ENCODE data around the gene SLC9C2. TPM values are rescaled to one million over a fixed set of nuclear protein-coding genes. Genes with fewer than 3 reads are reported as not detected.

SLC9C2 gene
- total RNA-seq, 4 donors from 2014 or later = not detected

DNA sequence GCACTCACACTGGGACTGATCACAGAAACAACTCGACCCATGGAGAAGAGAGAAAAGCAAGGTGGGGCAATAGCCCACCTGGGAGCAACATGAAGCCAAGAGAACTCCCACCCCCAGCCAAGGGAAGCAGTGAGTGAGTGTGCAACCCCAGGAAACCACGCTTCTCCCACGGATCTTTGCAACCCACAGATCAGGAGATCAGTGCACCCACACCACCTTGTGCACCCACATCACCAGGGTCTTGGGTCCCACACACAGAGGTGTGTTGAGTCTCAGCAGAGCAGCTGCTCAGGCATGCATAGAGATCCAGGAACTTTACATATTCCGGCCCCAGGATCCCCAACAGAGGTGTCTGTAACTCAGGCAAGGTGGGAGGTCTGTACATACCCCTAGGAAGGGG is 143.0 kb downstream of the SLC9C2 start:
- Histone ChIP-seq H3K4me3 (no peak overlapping the region), H3K4me1 (peaks cover 0 to 3% of the 10 kb centered on the region in 2 donors), H3K27ac (no peak overlapping the region), H3K36me3 (peaks cover 2 to 10% of the 10 kb centered on the region in 2 donors), H3K27me3 (no peaks in the 10 kb centered on the region), H3K9me3 (no peaks in the 10 kb centered on the region)
- intact Hi-C loops (cut with DNase I; ENCODE audit: low total_unique reads) (no loop called here), in situ Hi-C loops (cut with MboI; ENCODE audit: low sequenced_read_pairs in 4 of 4) (no loop called here)
- DNase-seq = no peak
- no peak for ATAC-seq
- TF ChIP-seq, protein P1, sequence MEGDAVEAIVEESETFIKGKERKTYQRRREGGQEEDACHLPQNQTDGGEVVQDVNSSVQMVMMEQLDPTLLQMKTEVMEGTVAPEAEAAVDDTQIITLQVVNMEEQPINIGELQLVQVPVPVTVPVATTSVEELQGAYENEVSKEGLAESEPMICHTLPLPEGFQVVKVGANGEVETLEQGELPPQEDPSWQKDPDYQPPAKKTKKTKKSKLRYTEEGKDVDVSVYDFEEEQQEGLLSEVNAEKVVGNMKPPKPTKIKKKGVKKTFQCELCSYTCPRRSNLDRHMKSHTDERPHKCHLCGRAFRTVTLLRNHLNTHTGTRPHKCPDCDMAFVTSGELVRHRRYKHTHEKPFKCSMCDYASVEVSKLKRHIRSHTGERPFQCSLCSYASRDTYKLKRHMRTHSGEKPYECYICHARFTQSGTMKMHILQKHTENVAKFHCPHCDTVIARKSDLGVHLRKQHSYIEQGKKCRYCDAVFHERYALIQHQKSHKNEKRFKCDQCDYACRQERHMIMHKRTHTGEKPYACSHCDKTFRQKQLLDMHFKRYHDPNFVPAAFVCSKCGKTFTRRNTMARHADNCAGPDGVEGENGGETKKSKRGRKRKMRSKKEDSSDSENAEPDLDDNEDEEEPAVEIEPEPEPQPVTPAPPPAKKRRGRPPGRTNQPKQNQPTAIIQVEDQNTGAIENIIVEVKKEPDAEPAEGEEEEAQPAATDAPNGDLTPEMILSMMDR (IDR thresholded peaks at IDR 0.05 in 4 of 5, conservative IDR thresholded peaks at IDR 0.05 in 1 of 5) = no peak
- TF ChIP-seq POLR2A (IDR thresholded peaks at IDR 0.05) = no peak

DNA sequence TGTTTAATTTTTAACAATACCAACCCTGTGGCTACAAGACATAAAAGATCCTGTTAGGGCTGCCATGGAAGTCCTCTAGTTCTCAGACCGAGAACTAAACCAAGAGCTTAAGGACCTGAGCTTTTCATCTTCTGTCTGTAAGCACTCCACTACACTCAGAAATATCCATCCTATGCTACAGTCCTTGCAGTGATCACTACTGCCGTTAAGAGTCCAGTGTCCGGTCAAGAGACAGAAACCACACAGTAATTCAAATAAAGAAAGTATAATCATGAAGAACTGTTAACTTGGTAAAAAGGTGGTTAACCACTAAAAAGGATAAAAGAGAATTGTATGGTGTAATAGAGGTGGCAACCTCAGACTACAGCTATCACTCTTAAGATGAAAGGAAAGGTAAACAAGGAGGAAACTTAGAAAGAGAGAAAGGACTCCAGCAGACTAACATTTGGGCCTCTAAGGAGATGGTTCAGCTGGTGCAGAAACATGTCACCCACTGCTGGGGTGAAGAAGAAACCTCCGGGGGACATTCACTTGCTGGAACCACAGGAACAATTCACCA is 147.8 kb downstream of the SLC9C2 start:
- TF ChIP-seq, protein P1 (IDR thresholded peaks at IDR 0.05 in 4 of 5, conservative IDR thresholded peaks at IDR 0.05 in 1 of 5) = no peak
- no peak for TF ChIP-seq POLR2A (IDR thresholded peaks at IDR 0.05)
- Histone ChIP-seq H3K4me3 (no peak overlapping the region), H3K9me3 (no peaks in the 10 kb centered on the region), H3K4me1 (peaks cover 0 to 12% of the 10 kb centered on the region in 2 donors), H3K36me3 (peaks cover 2 to 5% of the 10 kb centered on the region in 2 donors), H3K27ac (no peak overlapping the region), H3K27me3 (no peaks in the 10 kb centered on the region)
- no peak for ATAC-seq
- no peak for DNase-seq
- in situ Hi-C loops (cut with MboI; ENCODE audit: low sequenced_read_pairs in 4 of 4) = no loop called here
- intact Hi-C loops (cut with DNase I; ENCODE audit: low total_unique reads) = no loop called here

DNA sequence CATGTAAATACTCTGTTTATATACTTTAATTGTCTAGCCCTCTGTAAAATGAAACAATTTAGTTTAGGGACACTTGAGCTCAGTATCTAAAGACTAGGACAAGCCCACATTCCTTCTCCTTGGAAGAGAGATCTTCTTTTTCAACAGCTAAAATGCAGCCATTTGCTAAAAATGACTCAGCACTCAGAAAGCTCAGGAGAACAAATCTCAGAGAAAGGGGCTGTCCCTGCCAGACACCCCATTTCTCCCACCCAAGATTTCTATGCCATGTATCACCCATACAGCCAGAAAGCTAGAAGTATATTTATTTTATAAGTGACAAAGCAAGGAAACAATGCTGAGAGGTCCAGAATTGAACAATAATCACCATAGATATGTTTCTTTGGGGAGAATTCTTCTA is 148.9 kb downstream of the SLC9C2 start:
- DNase-seq = no peak
- in situ Hi-C loops (cut with MboI; ENCODE audit: low sequenced_read_pairs in 4 of 4) (no loop called here), intact Hi-C loops (cut with DNase I; ENCODE audit: low total_unique reads) (no loop called here)
- TF ChIP-seq POLR2A (IDR thresholded peaks at IDR 0.05) = no peak
- TF ChIP-seq, protein P1 (IDR thresholded peaks at IDR 0.05 in 4 of 5, conservative IDR thresholded peaks at IDR 0.05 in 1 of 5) = no peak
- H3K4me3 ChIP-seq = no peak overlapping the region
- no peaks in the 10 kb centered on the region for H3K9me3 ChIP-seq
- H3K4me1 ChIP-seq = peaks cover 0 to 12% of the 10 kb centered on the region in 2 donors
- H3K27ac ChIP-seq = no peak overlapping the region
- no peak for ATAC-seq
- H3K27me3 ChIP-seq = no peaks in the 10 kb centered on the region
- peaks cover 0 to 2% of the 10 kb centered on the region in 2 donors for H3K36me3 ChIP-seq

DNA sequence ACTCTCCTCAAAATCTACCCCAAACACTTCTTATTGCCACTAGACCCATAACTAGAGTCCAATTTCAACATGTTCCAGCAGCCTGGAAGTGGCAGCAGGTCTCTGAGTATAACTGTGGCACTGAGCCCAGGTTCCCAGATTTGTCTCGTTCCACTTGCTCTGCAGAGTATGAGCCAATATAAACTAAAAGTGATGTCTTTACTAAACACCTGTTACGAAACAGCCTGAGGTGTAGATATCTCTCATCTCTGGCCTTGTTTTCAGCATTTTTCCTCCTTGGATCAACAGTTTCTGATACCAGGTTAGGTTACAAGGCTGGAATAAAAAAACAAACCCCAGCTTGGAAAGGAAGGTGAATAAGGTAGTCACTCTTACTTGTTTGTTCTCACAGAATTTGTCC is 150.9 kb downstream of the SLC9C2 start:
- H3K4me1 ChIP-seq = peaks cover 0 to 12% of the 10 kb centered on the region in 2 donors
- DNase-seq (peak; percentile 26 to 61), ATAC-seq (peak; percentile 93)
- intact Hi-C loops (cut with DNase I; ENCODE audit: low total_unique reads) = no loop called here
- TF ChIP-seq, protein P1 (IDR thresholded peaks at IDR 0.05 in 4 of 5, conservative IDR thresholded peaks at IDR 0.05 in 1 of 5) = no peak
- TF ChIP-seq POLR2A (IDR thresholded peaks at IDR 0.05) = no peak
- no peaks in the 10 kb centered on the region for H3K9me3 ChIP-seq
- in situ Hi-C loops (cut with MboI; ENCODE audit: low sequenced_read_pairs in 4 of 4) = no loop called here
- H3K27ac ChIP-seq = peak overlapping the region; percentile 24 to 64 (median 60)
- H3K36me3 ChIP-seq = no peaks in the 10 kb centered on the region
- no peaks in the 10 kb centered on the region for H3K27me3 ChIP-seq
- no peak overlapping the region for H3K4me3 ChIP-seq

Other genes starting within 250 kb of the SLC9C2 start
- 100 to 1,000 TPM; 493 to 573 (median 554) TPM for gene PRDX6, start 125.7 kb downstream of the SLC9C2 start, total RNA-seq
- gene TEX50, start 32.3 kb upstream of the SLC9C2 start, total RNA-seq = not detected
- not detected for gene ANKRD45, start 66.8 kb upstream of the SLC9C2 start, total RNA-seq
- 10 to 100 TPM; 15.9 to 23.9 (median 23.4) TPM for gene KLHL20, start 111.9 kb upstream of the SLC9C2 start, total RNA-seq
- gene DARS2, start 221.6 kb upstream of the SLC9C2 start, total RNA-seq = 1 to 10 TPM; 4.3 to 8.9 (median 8.2) TPM
- 1 to 10 TPM; 1.1 to 5.0 (median 3.4) TPM for gene CENPL, start 221.8 kb upstream of the SLC9C2 start, total RNA-seq